ENCODE data around the gene ENDOU. TPM values are rescaled to one million over a fixed set of nuclear protein-coding genes. Genes with fewer than 3 reads are reported as not detected.
A peak's percentile ranks its signal among the peaks of the same experiment; 100 is the strongest.

Gene ENDOU
- total RNA-seq, 1 experiment from 2014 or later = 0.43 TPM

- peaks cover 21% of the 10 kb centered on the region for H3K4me1 ChIP-seq
- Mint-ChIP-seq H3K4me3 (ENCODE audit: unreplicated experiment) (no peak overlapping the region), H3K9me3 (ENCODE audit: unreplicated experiment) (no peaks in the 10 kb centered on the region), H3K4me1 (ENCODE audit: low read depth, unreplicated experiment) (peaks cover 19% of the 10 kb centered on the region), H3K27ac (ENCODE audit: unreplicated experiment) (no peak overlapping the region), H3K27me3 (ENCODE audit: insufficient read depth, unreplicated experiment) (no peaks in the 10 kb centered on the region), H3K36me3 (ENCODE audit: insufficient read depth, unreplicated experiment) (no peaks in the 10 kb centered on the region)
- H3K9me3 ChIP-seq = no peaks in the 10 kb centered on the region
- BruUV-seq (replicated peaks) = no TSS peak
- TF ChIP-seq CTCF (IDR thresholded peaks at IDR 0.05; ENCODE audit: insufficient read depth in 1 of 2, low read depth in 1 of 2, low read length in 1 of 2, severe bottlenecking in 1 of 2, unreplicated experiment in 1 of 2) = no peak
- DNase-seq = no peak
- POLR2A ChIA-PET = no interaction called here
- no peak overlapping the region for H3K4me3 ChIP-seq (ENCODE audit: low read depth, low read length)
- no peaks in the 10 kb centered on the region for H3K36me3 ChIP-seq (ENCODE audit: control insufficient read depth, insufficient read depth, low read length)
- intact Hi-C loops (cut with micrococcal nuclease; ENCODE audit: unreplicated experiment) = no loop called here
- CTCF ChIA-PET = interaction anchor here (1.0 to 2.8 kb wide), 5 partner anchors 10 to 22 kb away, joined by 4 to 22 read pairs (median 12); no protein-coding TSS in a partner anchor
- H3K27me3 ChIP-seq (replicated peaks; ENCODE audit: control insufficient read depth, insufficient read depth, low read length) = no peaks in the 10 kb centered on the region
Observed at GRCh38 chr12:47754126-47754525, 28.8 kb upstream of the ENDOU start.

- no peaks in the 10 kb centered on the region for H3K9me3 Mint-ChIP-seq (ENCODE audit: unreplicated experiment)
- no peaks in the 10 kb centered on the region for H3K36me3 Mint-ChIP-seq (ENCODE audit: insufficient read depth, unreplicated experiment)
- H3K4me1 ChIP-seq = peaks cover 17% of the 10 kb centered on the region
- ChIA-PET POLR2A (no interaction called here), CTCF (interaction anchor here (0.9 to 2.8 kb wide), 3 partner anchors 9 to 15 kb away, joined by 7 to 22 read pairs (median 13); no protein-coding TSS in a partner anchor)
- intact Hi-C loops (cut with micrococcal nuclease; ENCODE audit: unreplicated experiment) = no loop called here
- H3K4me3 Mint-ChIP-seq (ENCODE audit: unreplicated experiment) = no peak overlapping the region
- BruUV-seq (replicated peaks) = no TSS peak
- H3K4me1 Mint-ChIP-seq (ENCODE audit: low read depth, unreplicated experiment) = peaks cover 19% of the 10 kb centered on the region
- no peak for TF ChIP-seq CTCF (IDR thresholded peaks at IDR 0.05; ENCODE audit: insufficient read depth in 1 of 2, low read depth in 1 of 2, low read length in 1 of 2, severe bottlenecking in 1 of 2, unreplicated experiment in 1 of 2)
- no peaks in the 10 kb centered on the region for H3K36me3 ChIP-seq (ENCODE audit: control insufficient read depth, insufficient read depth, low read length)
- peak overlapping the region; percentile 51 for H3K27ac Mint-ChIP-seq (ENCODE audit: unreplicated experiment)
- no peaks in the 10 kb centered on the region for H3K9me3 ChIP-seq
- no peaks in the 10 kb centered on the region for H3K27me3 Mint-ChIP-seq (ENCODE audit: insufficient read depth, unreplicated experiment)
- no peaks in the 10 kb centered on the region for H3K27me3 ChIP-seq (replicated peaks; ENCODE audit: control insufficient read depth, insufficient read depth, low read length)
- H3K4me3 ChIP-seq (ENCODE audit: low read depth, low read length) = no peak overlapping the region
- no peak for DNase-seq
Observed at GRCh38 chr12:47753021-47754001, 28.0 kb upstream of the ENDOU start.

- CTCF ChIA-PET = interaction anchor here (0.9 kb wide), 1 partner anchor 14 kb away, joined by 7 read pairs; no protein-coding TSS in a partner anchor
- no TSS peak for BruUV-seq (replicated peaks)
- no peaks in the 10 kb centered on the region for H3K27me3 Mint-ChIP-seq (ENCODE audit: insufficient read depth, unreplicated experiment)
Observed at GRCh38 chr12:47752552-47752951, 27.3 kb upstream of the ENDOU start.

More at GRCh38 chr12:47752552-47752951, 27.3 kb upstream of the ENDOU start:
- Mint-ChIP-seq H3K9me3 (ENCODE audit: unreplicated experiment) (no peaks in the 10 kb centered on the region), H3K4me1 (ENCODE audit: low read depth, unreplicated experiment) (peaks cover 19% of the 10 kb centered on the region), H3K27ac (ENCODE audit: unreplicated experiment) (no peak overlapping the region), H3K4me3 (ENCODE audit: unreplicated experiment) (no peak overlapping the region), H3K36me3 (ENCODE audit: insufficient read depth, unreplicated experiment) (no peaks in the 10 kb centered on the region)
- DNase-seq = no peak
- no peak overlapping the region for H3K4me3 ChIP-seq (ENCODE audit: low read depth, low read length)
- H3K27me3 ChIP-seq (replicated peaks; ENCODE audit: control insufficient read depth, insufficient read depth, low read length) = no peaks in the 10 kb centered on the region
- POLR2A ChIA-PET = no interaction called here
- H3K4me1 ChIP-seq = peaks cover 11% of the 10 kb centered on the region
- TF ChIP-seq CTCF (IDR thresholded peaks at IDR 0.05; ENCODE audit: insufficient read depth in 1 of 2, low read depth in 1 of 2, low read length in 1 of 2, severe bottlenecking in 1 of 2, unreplicated experiment in 1 of 2) = no peak
- no peaks in the 10 kb centered on the region for H3K36me3 ChIP-seq (ENCODE audit: control insufficient read depth, insufficient read depth, low read length)
- no peaks in the 10 kb centered on the region for H3K9me3 ChIP-seq
- intact Hi-C loops (cut with micrococcal nuclease; ENCODE audit: unreplicated experiment) = no loop called here
